Measurements from ENCODE around the gene NONO. TPM values are rescaled to one million over a fixed set of nuclear protein-coding genes. Genes with fewer than 3 reads are reported as not detected.

NONO gene
- total and polyA plus RNA-seq, 2 of the 4 experiments (the other 2 are of a cell fraction): 199 to 609 TPM

DNA sequence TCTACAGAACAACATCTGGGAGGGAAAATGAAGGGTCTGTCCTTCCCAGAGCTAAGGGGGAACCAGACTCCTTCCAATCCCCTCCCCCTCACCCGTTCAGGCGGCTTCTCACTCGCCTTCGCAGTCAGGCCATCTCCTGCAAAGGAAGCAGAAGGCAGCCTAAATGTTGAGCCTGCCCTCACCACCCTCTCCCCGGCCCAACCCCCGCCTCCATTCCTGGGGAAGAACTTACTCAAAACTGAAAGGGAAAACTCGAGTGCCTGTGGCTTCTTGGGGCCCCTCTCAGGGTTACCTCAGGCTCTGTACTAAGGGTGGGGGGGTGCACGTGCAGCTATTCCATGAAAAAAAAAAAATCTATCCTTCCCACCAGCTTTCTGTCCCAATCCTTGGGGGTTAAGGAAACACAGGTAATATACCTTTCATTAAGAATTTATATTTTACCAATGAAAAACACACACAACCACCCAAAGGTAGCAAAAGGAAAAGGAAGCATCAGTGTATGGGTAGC, 31.9 kb upstream of the NONO start:
- Histone ChIP-seq H4K91ac (ENCODE audit: insufficient read depth, low read depth, low read length) (no peak overlapping the region), H3K23ac (ENCODE audit: low read depth, low read length) (no peak overlapping the region), H2AK5ac (ENCODE audit: low read depth, low read length) (0 out of 2 replicates have a peak overlapping the region, but pooled peaks have one; percentile 40), H2BK15ac (ENCODE audit: low read depth, low read length) (no peak overlapping the region), H3K4me2 (ENCODE audit: low read depth, low read length) (peak overlapping the region; percentile 10; the same call in 1 of the 2 replicates), H3K79me1 (ENCODE audit: low read depth in 1 of 2, low read length in 2 of 2) (peaks cover 3 to 27% of the 10 kb centered on the region in 2 experiments), H3K4ac (ENCODE audit: low read depth, low read length) (no peak overlapping the region), H4K20me1 (ENCODE audit: insufficient read depth, low read length) (no peaks in the 10 kb centered on the region), H3K14ac (replicated peaks; ENCODE audit: low read depth, low read length) (no peak overlapping the region; the same call in 1 of the 2 replicates), H3K9ac (ENCODE audit: low read depth, low read length) (no peak overlapping the region), H4K5ac (ENCODE audit: low read depth, low read length) (no peak overlapping the region), H2BK120ac (ENCODE audit: low read depth, low read length) (no peak overlapping the region), H3K18ac (ENCODE audit: low read depth, low read length) (no peak overlapping the region), H3K9me3 (ENCODE audit: control insufficient read depth, insufficient read depth, low read length) (no peaks in the 10 kb centered on the region), H2AFZ (replicated peaks; ENCODE audit: low read length, poor library complexity) (no peak overlapping the region), H2AK9ac (replicated peaks; ENCODE audit: low read depth, low read length, poor library complexity) (peak overlapping the region; percentile 20), H2BK5ac (ENCODE audit: low read depth, low read length, poor library complexity, severe bottlenecking) (no peak overlapping the region), H3K4me3 (ENCODE audit: insufficient read depth, low read depth, low read length) (no peak overlapping the region), H3K4me1 (ENCODE audit: control insufficient read depth, insufficient read depth, low read length) (peaks cover 8% of the 10 kb centered on the region), H3K9me1 (ENCODE audit: insufficient read depth, low read length) (0 out of 2 replicates have a peak, but pooled peaks cover 2% of the 10 kb centered on the region), H4K8ac (ENCODE audit: low read depth in 2 of 2, low read length in 2 of 2) (no peak overlapping the region), H2BK20ac (ENCODE audit: low read depth, low read length) (no peak overlapping the region), H3K36me3 (ENCODE audit: control insufficient read depth, insufficient read depth, low read length) (peaks cover 31% of the 10 kb centered on the region), H3K27ac (ENCODE audit: insufficient read depth, low read length) (no peak overlapping the region), H3K27me3 (ENCODE audit: control insufficient read depth, insufficient read depth, low read length) (peaks cover 2% of the 10 kb centered on the region; the same call in 1 of the 2 replicates), H3K56ac (ENCODE audit: extremely low read depth, insufficient read depth, low read length) (no peak overlapping the region)
- no peak for TF ChIP-seq CHD1 (IDR thresholded peaks at IDR 0.05; ENCODE audit: low read depth, low read length)
- TF ChIP-seq BHLHE40 (IDR thresholded peaks at IDR 0.05; ENCODE audit: low read depth, low read length): peak; percentile 43; the same call in 1 of the 2 replicates
- no peak for TF ChIP-seq RAD21 (IDR thresholded peaks at IDR 0.05; ENCODE audit: low read length)
- intact Hi-C loops (cut with micrococcal nuclease): loop anchor here (5.0 kb wide), 1 partner anchor 116 kb away; the partner anchor contains the start of gene TAF1
- in situ Hi-C loops (cut with MboI; ENCODE audit: low sequenced_read_pairs): no loop called here
- ChIA-PET CTCF (interaction anchor here (0.6 kb wide), 2 partner anchors 123 to 950 kb away, joined by 3 to 4 read pairs; no protein-coding TSS in a partner anchor), POLR2A (ENCODE audit: unreplicated experiment) (no interaction called here)
- dilution Hi-C loops (cut with HindIII; ENCODE audit: low sequenced_read_pairs, unreplicated experiment): no loop called here
- WGBS, 2 experiments (ENCODE audit: extremely low coverage in 2 of 2, insufficient read length in 1 of 2): no CpG with 5 or more reads among the region's 8 CpGs
- no peak for ATAC-seq (ENCODE audit: low read depth)
- BruUV-seq (replicated peaks): no TSS peak
- no peak for DNase-seq

Data from IMR-90 (cell line).